Measurements from ENCODE around the gene HPS1. TPM values are rescaled to one million over a fixed set of nuclear protein-coding genes. Genes with fewer than 3 reads are reported as not detected.

Gene HPS1
- total RNA-seq, 2 donors from 2014 or later, result 78.8 to 124 TPM

DNA sequence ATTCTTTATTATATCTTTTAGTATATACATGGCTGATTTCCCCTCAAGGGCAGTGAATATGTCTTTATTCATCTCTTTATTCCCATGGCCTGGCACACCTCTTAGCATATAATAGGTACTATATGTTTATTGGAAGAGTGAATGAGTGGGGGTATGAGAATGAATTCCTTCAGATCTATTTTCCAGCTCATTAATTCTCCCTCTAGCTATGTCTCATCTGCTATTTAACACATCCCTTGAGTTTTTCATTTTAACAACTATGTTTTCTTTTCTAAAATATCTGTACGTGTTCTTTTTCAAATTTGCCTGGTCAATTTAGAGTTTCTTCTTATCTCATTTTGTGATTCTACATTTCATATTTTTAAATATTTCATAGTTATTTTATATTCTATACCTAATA is 14.4 kb downstream of the HPS1 start:
- peaks cover 0 to 5% of the 10 kb centered on the region in 2 donors for H3K4me1 Mint-ChIP-seq (ENCODE audit: low read depth in 2 of 2)
- no peak overlapping the region for H3K27ac Mint-ChIP-seq
- no peaks in the 10 kb centered on the region for H3K9me3 Mint-ChIP-seq
- no peaks in the 10 kb centered on the region for H3K27me3 Mint-ChIP-seq
- DNase-seq (ENCODE audit: low spot score), result no peak
- no peak overlapping the region for H3K4me3 Mint-ChIP-seq
- ATAC-seq, result no peak
- H3K36me3 Mint-ChIP-seq, result peaks cover 29% of the 10 kb centered on the region

GRCh38 chr10:98431016-98431415 is 15.7 kb downstream of the HPS1 start:
- ATAC-seq (no peak), DNase-seq (ENCODE audit: low spot score) (no peak)
- Mint-ChIP-seq H3K4me3 (no peak overlapping the region), H3K36me3 (peaks cover 29% of the 10 kb centered on the region), H3K4me1 (ENCODE audit: low read depth in 2 of 2) (no peaks in the 10 kb centered on the region), H3K9me3 (no peaks in the 10 kb centered on the region), H3K27ac (peak overlapping the region in 1 of 2 donors; percentile 28), H3K27me3 (no peaks in the 10 kb centered on the region)

GRCh38 chr10:98430427-98430826 is 16.3 kb downstream of the HPS1 start:
- DNase-seq (ENCODE audit: low spot score) (no peak), ATAC-seq (no peak)
- Mint-ChIP-seq H3K27ac (peak overlapping the region in 1 of 2 donors; percentile 28), H3K36me3 (peaks cover 29% of the 10 kb centered on the region), H3K4me3 (no peak overlapping the region), H3K9me3 (no peaks in the 10 kb centered on the region), H3K27me3 (no peaks in the 10 kb centered on the region), H3K4me1 (ENCODE audit: low read depth in 2 of 2) (no peaks in the 10 kb centered on the region)

- no peaks in the 10 kb centered on the region for H3K27me3 Mint-ChIP-seq
- H3K4me1 Mint-ChIP-seq (ENCODE audit: low read depth in 2 of 2), result no peaks in the 10 kb centered on the region
- H3K36me3 Mint-ChIP-seq, result peaks cover 25% of the 10 kb centered on the region
- H3K4me3 Mint-ChIP-seq, result no peak overlapping the region
- DNase-seq (ENCODE audit: low spot score), result no peak
- ATAC-seq, result no peak
- no peak overlapping the region for H3K27ac Mint-ChIP-seq
- no peaks in the 10 kb centered on the region for H3K9me3 Mint-ChIP-seq
These were observed 17.2 kb downstream of the HPS1 start for GRCh38 chr10:98429320-98430072.

DNA sequence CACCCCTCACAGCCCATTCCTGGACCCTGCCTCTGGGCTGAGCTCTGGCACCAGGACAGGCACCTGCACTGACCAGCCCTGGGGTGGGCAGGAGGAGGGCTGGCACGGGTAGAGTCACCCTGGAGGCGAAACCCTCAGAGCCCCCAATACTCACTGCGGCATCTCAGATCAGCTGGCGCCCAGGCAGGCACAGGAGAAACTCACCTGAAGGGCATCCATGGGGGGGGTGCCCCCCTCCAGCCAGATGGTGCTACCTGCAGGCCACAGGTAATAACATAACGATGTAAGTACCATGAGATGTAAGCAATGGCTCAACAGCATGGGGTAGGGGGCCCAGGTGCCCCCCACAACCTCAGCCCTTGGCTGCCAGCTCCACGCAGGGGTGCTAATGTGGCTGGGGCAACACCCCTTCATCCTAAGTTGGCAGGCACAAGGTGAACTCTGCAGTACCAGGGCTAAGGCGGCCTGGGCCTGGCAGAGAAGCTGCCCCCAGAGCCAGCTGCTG is 19.7 kb downstream of the HPS1 start:
- Mint-ChIP-seq H3K4me3 (no peak overlapping the region), H3K27me3 (no peaks in the 10 kb centered on the region), H3K4me1 (ENCODE audit: low read depth in 2 of 2) (no peaks in the 10 kb centered on the region), H3K36me3 (peaks cover 15% of the 10 kb centered on the region), H3K9me3 (no peaks in the 10 kb centered on the region), H3K27ac (no peak overlapping the region)
- DNase-seq (ENCODE audit: low spot score) (no peak), ATAC-seq (no peak)

GRCh38 chr10:98425511-98426352 is 21.0 kb downstream of the HPS1 start:
- Mint-ChIP-seq H3K27me3 (no peaks in the 10 kb centered on the region), H3K27ac (no peak overlapping the region), H3K4me3 (no peak overlapping the region), H3K36me3 (peaks cover 9% of the 10 kb centered on the region), H3K4me1 (ENCODE audit: low read depth in 2 of 2) (no peaks in the 10 kb centered on the region), H3K9me3 (no peaks in the 10 kb centered on the region)
- DNase-seq (ENCODE audit: low spot score) (no peak), ATAC-seq (peak; percentile 52 to 57)

DNA sequence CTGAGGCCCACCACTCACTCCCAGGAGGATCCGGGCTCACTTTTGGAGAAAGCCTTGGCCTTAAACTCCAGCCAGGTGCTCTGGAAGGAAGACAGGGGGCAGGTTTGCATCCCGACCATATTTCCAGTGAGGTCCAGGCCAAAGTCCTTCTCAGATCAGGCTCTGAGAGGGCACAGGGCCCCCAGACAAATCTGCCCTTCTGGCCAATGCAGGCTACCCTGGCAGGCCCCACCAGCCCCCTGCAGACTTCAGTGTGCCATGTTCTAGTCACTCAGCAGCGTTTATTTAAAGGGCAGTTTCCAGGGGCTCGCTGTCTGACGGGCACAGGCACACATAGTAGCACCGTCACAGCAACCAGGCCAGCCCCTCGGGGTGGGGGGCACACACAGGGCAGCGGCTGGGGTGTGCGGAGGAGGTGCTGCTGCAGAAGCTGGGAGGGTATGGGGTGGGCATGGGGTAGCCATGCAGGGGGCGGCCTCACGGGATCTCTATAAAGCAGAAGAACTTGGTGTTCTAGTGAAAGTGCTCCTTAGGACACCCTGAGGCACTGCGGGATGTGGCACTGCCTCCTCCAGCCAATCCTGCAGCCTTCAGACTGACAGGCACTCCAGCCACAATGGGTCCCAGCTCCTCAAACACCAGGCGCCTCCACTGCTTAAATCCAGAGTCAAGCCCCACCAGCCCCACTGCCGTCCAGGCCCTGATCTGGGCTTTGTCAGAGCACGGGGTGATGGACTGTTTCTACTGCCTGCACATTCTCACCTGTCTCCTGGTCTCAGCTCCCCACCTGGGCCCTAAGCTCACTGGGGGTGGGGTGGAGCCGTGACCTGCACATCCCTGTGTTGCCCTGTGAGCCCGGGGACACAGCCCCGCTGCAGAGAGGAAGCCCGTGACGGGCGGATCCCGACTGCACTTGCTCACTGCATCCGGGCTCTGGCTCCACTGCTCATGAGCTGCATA is 22.2 kb downstream of the HPS1 start:
- Mint-ChIP-seq H3K4me1 (ENCODE audit: low read depth in 2 of 2) (peaks cover 0 to 2% of the 10 kb centered on the region in 2 donors), H3K36me3 (peaks cover 6% of the 10 kb centered on the region), H3K4me3 (no peak overlapping the region), H3K27ac (no peak overlapping the region), H3K27me3 (no peaks in the 10 kb centered on the region), H3K9me3 (no peaks in the 10 kb centered on the region)
- ATAC-seq, result no peak
- DNase-seq (ENCODE audit: low spot score), result no peak

DNA sequence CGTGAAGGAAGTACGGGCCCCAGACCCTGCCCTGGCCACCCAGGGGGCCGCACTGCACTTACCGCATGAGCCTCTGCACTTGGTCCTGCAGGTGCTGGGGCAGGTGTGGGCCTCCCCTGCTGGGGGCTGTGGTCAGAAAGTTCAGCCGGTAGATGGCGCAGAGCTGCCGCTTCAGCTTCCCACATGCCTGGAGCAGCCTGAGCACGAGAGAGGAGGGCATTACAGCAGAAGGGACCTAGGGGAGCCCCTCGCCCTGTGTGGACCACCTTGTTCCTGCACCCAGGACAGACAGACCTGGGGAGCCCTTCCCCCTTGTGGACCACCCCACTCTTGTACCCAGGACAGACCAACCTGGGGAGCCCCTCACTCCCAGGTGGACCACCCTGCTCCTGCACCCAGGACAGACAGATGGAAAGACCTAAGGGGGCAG is 23.0 kb downstream of the HPS1 start:
- H3K36me3 Mint-ChIP-seq, result peaks cover 6% of the 10 kb centered on the region
- no peak overlapping the region for H3K27ac Mint-ChIP-seq
- H3K4me3 Mint-ChIP-seq, result no peak overlapping the region
- H3K4me1 Mint-ChIP-seq (ENCODE audit: low read depth in 2 of 2), result peaks cover 0 to 2% of the 10 kb centered on the region in 2 donors
- no peaks in the 10 kb centered on the region for H3K27me3 Mint-ChIP-seq
- ATAC-seq (peak; percentile 8 to 16), DNase-seq (ENCODE audit: low spot score) (no peak)
- H3K9me3 Mint-ChIP-seq, result no peaks in the 10 kb centered on the region

DNA sequence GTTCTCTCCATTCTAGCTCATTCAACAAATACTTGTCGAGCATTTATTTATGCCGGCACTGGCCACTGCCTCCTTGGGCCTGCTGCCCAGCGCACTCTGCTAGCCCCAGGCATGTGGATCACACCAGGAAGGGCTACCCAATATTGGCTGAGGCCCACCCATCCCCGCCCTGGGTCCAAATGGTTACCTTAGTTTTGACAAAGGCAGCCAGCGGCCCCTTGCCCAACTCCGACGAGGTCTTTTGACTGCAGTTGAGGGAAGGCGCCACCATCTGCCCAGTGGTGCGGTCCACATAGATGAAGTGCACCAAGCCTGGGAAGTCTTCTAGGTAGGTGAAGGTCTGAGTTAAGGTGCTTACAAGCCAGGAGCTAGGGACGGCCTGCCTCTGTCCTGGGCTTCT is 24.6 kb downstream of the HPS1 start:
- Mint-ChIP-seq H3K9me3 (no peaks in the 10 kb centered on the region), H3K4me1 (ENCODE audit: low read depth in 2 of 2) (peaks cover 0 to 2% of the 10 kb centered on the region in 2 donors), H3K27me3 (no peaks in the 10 kb centered on the region), H3K27ac (no peak overlapping the region), H3K4me3 (no peak overlapping the region), H3K36me3 (peaks cover 6% of the 10 kb centered on the region)
- DNase-seq (ENCODE audit: low spot score) (no peak), ATAC-seq (no peak)

- no peak for ATAC-seq
- no peaks in the 10 kb centered on the region for H3K9me3 Mint-ChIP-seq
- H3K27ac Mint-ChIP-seq, result no peak overlapping the region
- H3K36me3 Mint-ChIP-seq, result peaks cover 6% of the 10 kb centered on the region
- no peak overlapping the region for H3K4me3 Mint-ChIP-seq
- no peak for DNase-seq (ENCODE audit: low spot score)
- no peaks in the 10 kb centered on the region for H3K27me3 Mint-ChIP-seq
- peaks cover 0 to 2% of the 10 kb centered on the region in 2 donors for H3K4me1 Mint-ChIP-seq (ENCODE audit: low read depth in 2 of 2)
These were observed 25.9 kb downstream of the HPS1 start for GRCh38 chr10:98420786-98421185.

DNA sequence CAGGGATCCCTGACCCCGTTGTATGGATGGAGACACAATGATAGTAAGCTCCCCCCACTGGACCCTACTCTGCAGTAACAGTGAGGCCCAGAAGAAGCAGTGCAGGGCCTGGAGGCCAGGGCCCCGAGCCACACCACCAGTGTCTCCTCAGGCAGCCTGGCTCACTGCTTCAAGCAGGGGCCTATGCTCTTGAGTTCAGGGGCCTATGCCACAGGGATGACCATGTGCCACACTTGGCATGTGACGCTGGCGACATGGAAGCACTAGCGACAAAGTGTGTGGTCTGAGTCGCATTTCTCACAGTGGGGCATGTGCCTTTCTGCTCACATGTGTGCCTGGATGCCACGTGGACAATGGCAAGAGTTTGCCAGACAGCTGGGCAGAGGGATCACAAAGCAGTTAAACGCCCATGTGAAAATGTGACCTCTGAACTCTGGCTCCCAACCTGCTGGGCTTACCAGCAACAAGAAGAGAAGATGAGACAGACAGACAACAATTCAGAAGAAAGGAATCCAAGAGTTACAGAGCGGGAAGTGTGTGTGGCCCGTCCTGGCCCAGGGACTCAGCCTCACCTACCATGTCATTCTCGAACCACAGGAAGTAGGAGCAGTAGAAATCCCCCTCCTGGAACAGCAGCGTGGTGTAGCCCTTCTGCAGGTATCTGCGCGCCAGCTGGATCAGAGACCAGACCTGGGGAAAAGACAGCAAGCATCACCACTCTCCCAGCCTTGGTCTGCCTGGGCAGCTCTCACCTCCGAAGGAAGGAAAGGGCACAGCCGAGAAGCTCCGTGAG is 27.1 kb downstream of the HPS1 start:
- peaks cover 5 to 7% of the 10 kb centered on the region in 2 donors for H3K4me1 Mint-ChIP-seq (ENCODE audit: low read depth in 2 of 2)
- DNase-seq (ENCODE audit: low spot score) (no peak), ATAC-seq (no peak)
- peaks cover 6% of the 10 kb centered on the region for H3K36me3 Mint-ChIP-seq
- H3K9me3 Mint-ChIP-seq, result no peaks in the 10 kb centered on the region
- H3K4me3 Mint-ChIP-seq, result no peak overlapping the region
- H3K27ac Mint-ChIP-seq, result no peak overlapping the region
- no peaks in the 10 kb centered on the region for H3K27me3 Mint-ChIP-seq

- no peak overlapping the region for H3K4me3 Mint-ChIP-seq
- peaks cover 6% of the 10 kb centered on the region for H3K36me3 Mint-ChIP-seq
- peaks cover 11 to 14% of the 10 kb centered on the region in 2 donors for H3K4me1 Mint-ChIP-seq (ENCODE audit: low read depth in 2 of 2)
- DNase-seq (ENCODE audit: low spot score) (no peak), ATAC-seq (no peak)
- no peaks in the 10 kb centered on the region for H3K9me3 Mint-ChIP-seq
- H3K27ac Mint-ChIP-seq, result no peak overlapping the region
- no peaks in the 10 kb centered on the region for H3K27me3 Mint-ChIP-seq
These were observed 27.9 kb downstream of the HPS1 start for GRCh38 chr10:98418665-98419468.

All from natural killer cell treated with Interleukin-12 subunit alpha and Interleukin-12 subunit beta and Interleukin-15 and Interleukin-18, amount 100 ng/mL, for 72 hours (primary cell).